OCI-LY3 (cell line): ENCODE results near the gene BNC2.

Experiments
- CTCF ChIP-seq: fragments of 200-600, 300-600 bp; sonication (generic); IDR thresholded peaks from 2 replicates; pipeline ENCODE4 v1.5.1; 2014; ENCODE audit warnings: antibody characterized with exemption, low read length, low read depth
- EZH2phosphoT487 ChIP-seq: fragments of 200-600 bp; shearing (Covaris generic); IDR thresholded peaks from 2 replicates; pipeline ENCODE4 v1.6.1; 2018; ENCODE audit warnings: antibody characterized with exemption, mixed run types, low read depth

GRCh38 chr9:16848179-16848578 is 22.3 kb downstream of the BNC2 start:
- TF ChIP-seq CTCF (no peak), EZH2phosphoT487 (no peak)
